ENCODE measurements around the gene MRPL32.

The MRPL32 gene

DNA sequence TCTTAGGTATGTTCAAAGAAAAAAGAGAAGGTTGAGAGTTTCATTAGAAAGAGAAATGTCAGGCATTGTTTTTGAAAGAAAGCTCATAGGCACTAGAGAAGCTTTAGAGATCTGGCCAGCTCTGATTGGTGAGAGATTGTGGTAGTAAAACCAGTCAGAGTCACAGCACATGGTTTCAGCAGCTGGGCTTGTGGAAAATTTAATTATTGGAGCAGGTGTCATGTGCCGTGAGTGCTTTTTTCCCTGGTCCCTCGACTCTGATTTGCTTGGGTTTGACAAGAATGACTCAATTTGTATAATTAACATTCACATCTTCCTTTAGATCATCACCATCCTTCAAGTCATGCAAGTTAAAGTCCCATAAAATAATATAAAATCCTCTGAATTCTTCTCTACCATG, 35.2 kb downstream of the MRPL32 start:
- no peak for ATAC-seq

DNA sequence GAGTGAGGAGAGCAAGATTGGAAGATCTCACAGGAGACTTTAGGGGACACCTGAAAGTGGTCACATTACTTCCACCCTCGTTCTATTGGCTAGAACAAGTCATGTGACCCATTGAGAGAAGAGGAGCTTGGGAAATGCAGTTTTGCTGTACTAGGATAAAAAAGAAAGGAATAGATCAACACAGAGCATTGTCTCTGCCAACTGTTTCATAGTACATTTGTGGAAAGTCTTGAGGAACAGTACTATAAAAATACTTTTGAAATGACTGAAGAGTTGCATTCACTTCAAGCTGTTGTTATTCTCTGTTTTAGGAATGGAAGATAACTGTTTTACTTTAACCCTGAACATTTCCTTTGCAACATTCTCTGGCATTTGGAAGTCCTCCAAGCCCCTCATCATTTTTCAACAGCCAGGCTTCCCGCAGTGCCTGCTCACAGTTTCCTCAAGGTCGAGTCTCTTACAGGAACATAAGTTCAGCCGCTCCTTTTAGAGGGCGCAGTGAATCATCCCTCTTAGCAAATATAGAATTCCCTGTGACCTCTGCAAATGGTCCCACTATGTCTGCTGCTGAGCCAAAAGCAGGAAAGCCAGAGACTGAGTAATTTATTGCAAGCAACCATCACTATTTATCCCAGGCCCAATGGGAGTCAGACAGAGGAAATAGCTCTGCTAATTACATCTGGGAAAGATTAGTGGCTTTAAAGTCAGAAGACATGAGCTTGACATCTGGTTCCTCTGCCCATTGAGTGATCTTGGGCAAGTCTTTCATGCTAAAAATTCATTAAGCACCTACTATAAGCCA, 40.7 kb downstream of the MRPL32 start:
- ATAC-seq: no peak

DNA sequence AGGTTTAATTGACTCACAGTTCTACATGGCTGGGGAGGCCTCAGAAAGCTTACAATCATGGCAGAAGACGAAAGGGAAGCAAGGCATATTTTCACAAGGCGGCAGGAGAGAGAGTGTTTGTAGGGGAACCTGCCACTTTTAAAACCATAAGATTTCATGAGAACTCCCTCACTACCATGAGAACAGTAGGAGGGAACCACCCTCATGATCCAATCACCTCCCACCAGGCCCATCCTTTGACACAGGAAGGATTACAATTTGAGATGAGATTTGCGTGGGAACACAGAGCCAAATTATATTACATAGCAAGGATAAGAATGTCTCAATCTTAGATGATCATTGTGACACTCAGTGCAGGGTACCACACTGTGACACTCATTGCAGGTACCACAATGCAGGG, 44.2 kb downstream of the MRPL32 start:
- no peak for ATAC-seq

DNA sequence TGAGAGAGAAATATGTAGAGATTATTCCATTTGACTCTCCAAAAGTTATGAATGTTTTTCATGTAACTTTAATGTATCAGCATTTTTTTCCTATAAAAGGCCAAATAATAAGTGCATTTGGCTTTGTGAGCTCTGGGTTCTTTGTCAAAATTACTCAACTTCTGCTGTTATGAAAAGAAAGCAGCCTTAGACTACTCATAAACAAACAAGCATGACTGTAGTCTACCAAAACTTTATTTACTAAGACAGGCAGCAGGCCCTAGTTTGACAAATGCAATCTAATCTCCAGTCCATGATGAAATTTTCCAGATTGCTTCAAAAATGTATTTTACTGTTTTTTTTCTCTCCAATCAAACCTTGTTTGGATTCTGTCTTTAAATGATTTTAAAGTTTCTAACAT, 46.3 kb downstream of the MRPL32 start:
- no peak for ATAC-seq

DNA sequence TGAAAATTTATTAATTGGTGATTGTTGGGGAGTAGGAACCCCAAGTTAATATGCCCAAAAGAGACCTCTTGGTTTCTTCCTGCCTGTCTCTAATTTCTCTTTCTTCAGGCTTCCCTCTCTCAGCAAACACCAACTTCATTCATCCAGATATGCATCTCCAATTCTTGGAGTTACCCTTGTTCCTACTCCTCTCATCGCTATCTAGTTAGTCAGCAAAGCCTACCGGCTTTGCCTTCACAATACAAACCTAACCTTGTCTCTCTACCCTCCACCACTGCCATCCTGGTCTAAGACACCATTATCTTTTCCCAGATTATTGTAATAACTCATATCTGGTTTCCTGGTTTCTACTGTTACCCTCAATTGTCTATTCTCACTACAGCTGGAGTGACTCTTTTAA, 47.9 kb downstream of the MRPL32 start:
- no peak for ATAC-seq

DNA sequence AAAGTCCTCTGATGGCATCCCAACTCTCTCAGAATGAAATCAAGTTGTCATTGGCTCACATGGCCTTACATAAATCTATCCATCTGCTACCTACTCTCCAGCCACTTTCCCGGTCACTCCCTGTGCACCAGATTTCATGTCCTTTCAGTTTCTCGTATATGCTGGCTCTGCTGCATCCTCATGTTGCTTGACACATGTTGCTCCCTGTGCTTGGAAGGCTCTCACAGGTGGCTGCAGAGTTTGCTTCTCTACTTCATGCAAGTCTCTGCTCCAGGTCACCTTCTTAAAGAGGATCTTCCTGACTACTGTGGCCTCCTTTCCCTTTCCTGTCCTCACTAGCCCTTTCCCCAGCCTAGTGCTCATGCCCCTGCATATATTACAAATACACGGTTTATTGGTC, 48.3 kb downstream of the MRPL32 start:
- ATAC-seq: no peak

DNA sequence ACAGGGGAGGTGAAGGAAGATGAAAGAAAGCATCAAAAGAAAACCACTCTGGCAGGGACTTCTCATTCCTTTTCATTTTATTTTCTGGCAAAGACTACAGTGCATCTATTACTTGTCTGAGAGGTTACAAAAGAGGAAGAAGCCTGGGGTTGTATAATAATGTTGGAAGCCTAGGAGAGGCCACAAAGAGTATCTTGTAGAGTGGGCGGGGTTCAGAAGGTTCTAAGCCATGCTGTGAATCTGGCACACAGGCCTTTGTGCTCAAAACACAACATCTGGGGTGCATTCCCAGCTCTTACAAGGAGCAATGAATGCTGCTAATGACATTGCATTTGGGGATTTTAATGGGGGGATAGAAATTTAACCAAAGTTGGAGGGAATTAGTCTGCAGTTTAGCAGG, 49.4 kb downstream of the MRPL32 start:
- no peak for ATAC-seq

DNA sequence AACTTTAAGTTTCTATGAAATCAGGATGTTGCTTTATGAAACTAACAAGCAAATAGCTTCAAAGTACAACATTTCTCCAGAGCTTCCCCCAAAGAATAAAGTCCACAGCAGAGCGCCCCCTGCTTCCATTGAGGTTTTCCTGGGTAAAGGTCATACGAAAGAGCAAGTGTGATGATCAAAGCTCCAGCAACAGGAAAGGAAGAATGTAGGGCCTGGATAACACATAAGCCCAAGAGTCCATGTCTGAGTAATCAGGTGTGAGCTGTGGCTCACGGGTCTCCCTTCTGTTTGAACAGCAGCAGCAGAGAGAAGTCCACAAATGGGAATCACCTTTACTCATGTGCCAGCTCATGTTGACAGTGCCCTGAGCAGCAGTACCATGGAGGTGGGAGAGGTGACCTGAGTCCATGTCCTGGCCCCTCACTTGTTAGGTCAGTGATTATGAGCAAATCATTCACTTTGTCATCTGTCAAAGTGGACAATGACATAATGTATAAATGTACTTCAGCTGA, 50.5 kb downstream of the MRPL32 start:
- no peak for ATAC-seq

DNA sequence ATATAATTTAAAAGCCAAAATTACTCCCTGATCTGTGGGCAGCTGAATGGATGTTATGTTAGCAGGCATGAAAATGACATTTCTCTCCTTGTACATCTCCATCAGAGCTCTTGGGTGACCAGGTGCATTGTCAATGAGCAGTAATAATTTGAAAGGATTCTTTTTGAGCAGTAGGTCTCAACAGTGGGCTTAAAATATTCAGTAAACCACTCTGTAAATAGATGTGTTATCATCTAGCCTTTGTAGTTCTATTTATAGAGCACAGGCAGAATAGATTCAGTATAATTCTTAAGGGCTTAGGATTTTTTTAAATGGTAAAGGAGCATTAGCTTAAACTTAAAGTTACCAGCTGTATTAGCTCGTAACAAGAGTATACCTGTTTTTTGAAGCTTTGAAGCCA, 52.0 kb downstream of the MRPL32 start:
- no peak for ATAC-seq

DNA sequence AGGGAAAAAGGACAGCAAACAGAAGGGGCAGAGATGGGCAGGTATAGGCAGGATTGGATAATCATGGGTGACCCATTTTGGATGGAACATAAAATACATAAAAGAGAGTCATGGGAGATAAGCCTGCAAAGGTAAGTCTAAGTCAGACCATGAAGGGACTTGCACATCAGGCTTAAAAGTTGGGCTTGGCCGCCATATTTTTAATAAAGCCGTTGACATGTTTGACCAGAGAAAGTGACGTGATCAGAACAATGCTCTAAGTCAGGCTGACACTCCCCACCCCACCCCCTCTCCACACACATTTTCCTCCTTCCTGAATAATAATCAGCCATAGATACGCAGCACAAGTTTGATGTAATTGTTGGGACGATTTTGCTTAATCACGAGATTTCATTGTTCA, 54.0 kb downstream of the MRPL32 start:
- no peak for ATAC-seq

DNA sequence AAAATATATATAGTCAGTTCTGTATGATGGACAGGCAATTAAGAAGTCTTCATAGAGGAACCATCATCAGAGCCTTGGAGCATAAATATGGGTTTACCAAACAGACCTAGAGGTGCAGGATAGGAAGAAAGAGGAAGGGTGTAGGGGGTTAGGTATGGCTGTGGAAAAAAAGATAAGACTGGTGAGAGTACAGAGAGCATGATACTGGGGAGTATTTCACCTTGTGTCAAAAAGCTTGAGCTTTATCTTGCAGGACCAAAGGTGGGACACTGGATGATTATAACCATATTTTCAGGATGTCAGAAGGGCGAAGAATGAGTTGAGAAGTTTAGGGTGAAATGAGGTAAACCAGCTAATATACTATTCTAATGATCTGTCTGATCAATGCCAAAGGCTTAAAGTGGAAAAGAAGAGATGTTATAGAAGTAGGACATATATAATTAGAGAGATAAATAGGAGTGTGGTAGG, 54.6 kb downstream of the MRPL32 start:
- no peak for ATAC-seq
